ENCODE results near the gene NHERF1. TPM values are rescaled to one million over a fixed set of nuclear protein-coding genes. Genes with fewer than 3 reads are reported as not detected.
A peak's percentile ranks its signal among the peaks of the same experiment; 100 is the strongest.

NHERF1 gene
- total and polyA plus RNA-seq, 2 of the 13 experiments (the other 11 are each of a cell fraction or from before 2014, with no cell fraction given): 169 to 269 TPM

DNA sequence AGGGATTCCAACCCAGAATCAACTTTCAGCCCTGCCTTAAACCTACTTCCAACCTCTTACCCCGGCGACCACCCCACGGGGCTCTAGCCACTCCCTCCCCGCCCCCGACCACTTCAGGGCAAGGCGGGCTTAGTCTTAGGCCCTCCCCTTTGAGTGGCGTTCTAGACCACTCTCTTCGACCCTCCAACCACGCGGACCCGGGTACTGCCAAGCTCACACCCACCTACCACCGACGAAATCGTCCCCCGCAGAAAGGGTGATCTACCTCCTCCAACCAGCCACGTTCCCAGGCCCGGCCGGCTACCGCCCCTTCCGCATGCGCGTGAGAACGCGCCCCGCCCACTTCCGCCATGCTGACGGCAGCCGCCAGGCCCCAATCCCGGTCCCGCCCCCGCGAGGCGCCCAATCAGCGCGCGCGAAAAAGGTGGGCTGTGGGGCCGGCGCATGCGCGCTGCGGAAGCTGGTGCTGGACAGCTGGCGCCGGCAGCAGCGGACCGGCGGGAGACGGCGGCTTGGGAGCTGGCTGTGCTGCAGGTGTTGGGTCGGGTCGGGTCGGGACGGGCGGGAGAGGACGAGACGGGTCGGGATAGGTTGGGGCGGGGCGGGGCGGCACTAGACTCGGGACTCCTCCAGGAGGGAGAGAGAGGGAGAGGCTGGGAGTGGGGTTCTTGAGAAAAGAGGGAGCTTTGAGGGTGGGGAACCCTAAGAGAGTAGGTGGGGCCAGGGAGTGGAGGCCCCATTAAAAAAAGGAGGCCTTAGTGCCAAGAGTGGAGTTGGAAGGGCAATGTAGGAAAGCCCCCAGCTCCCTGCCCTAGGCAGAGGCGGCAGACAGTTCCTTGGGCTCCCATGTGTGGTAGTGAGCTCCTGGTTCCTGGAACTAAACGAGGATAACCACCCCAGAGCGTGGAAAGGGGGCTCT lies 27.9 kb downstream of the NHERF1 start, which contains the start of gene NAT9 (continued):
- TF ChIP-seq, protein P1, sequence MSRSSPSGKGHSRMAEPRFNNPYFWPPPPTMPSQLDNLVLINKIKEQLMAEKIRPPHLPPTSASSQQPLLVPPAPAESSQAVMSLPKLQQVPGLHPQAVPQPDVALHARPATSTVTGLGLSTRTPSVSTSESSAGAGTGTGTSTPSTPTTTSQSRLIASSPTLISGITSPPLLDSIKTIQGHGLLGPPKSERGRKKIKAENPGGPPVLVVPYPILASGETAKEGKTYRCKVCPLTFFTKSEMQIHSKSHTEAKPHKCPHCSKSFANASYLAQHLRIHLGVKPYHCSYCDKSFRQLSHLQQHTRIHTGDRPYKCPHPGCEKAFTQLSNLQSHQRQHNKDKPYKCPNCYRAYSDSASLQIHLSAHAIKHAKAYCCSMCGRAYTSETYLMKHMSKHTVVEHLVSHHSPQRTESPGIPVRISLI (CRISPR knock-in tag; IDR thresholded peaks at IDR 0.05; ENCODE audit: borderline replicate concordance): peak; percentile 19; the same call in 1 of the 2 replicates
- TF ChIP-seq CC2D1A (CRISPR knock-in tag; IDR thresholded peaks at IDR 0.05): no peak
- TF ChIP-seq, protein P2, sequence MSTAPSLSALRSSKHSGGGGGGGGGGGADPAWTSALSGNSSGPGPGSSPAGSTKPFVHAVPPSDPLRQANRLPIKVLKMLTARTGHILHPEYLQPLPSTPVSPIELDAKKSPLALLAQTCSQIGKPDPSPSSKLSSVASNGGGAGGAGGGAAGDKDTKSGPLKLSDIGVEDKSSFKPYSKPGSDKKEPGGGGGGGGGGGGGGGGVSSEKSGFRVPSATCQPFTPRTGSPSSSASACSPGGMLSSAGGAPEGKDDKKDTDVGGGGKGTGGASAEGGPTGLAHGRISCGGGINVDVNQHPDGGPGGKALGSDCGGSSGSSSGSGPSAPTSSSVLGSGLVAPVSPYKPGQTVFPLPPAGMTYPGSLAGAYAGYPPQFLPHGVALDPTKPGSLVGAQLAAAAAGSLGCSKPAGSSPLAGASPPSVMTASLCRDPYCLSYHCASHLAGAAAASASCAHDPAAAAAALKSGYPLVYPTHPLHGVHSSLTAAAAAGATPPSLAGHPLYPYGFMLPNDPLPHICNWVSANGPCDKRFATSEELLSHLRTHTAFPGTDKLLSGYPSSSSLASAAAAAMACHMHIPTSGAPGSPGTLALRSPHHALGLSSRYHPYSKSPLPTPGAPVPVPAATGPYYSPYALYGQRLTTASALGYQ (CRISPR knock-in tag; IDR thresholded peaks at IDR 0.05): no peak
- no peak for TF ChIP-seq GTF3A (CRISPR knock-in tag; conservative IDR thresholded peaks at IDR 0.05)
- TF ChIP-seq MIER2 (CRISPR knock-in tag; IDR thresholded peaks at IDR 0.05): peak; percentile 54; the same call in 1 of the 2 replicates
- TF ChIP-seq AGO2 (optimal IDR thresholded peaks at IDR 0.05; ENCODE audit: low read depth, low read length): peak; percentile 53
- TF ChIP-seq ISX (CRISPR knock-in tag; conservative IDR thresholded peaks at IDR 0.05): no peak
- TF ChIP-seq, protein P3, sequence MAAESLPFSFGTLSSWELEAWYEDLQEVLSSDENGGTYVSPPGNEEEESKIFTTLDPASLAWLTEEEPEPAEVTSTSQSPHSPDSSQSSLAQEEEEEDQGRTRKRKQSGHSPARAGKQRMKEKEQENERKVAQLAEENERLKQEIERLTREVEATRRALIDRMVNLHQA (CRISPR knock-in tag; IDR thresholded peaks at IDR 0.05): no peak; the same call in 1 of the 2 replicates
- TF ChIP-seq CEBPG (CRISPR knock-in tag; IDR thresholded peaks at IDR 0.05): peak; percentile 40; the same call in 1 of the 2 replicates
- TF ChIP-seq SP1 (IDR thresholded peaks at IDR 0.05): peak; percentile 94
- TF ChIP-seq SP1 (CRISPR knock-in tag; IDR thresholded peaks at IDR 0.05): peak; percentile 100
- TF ChIP-seq SMAD1 (CRISPR knock-in tag; IDR thresholded peaks at IDR 0.05; ENCODE audit: borderline replicate concordance, low read depth): 0 out of 2 replicates have a peak, but pooled peaks have one; percentile 10
- TF ChIP-seq PCBP1 (IDR thresholded peaks at IDR 0.05; ENCODE audit: borderline replicate concordance, low read depth, low read length): 0 out of 2 replicates have a peak, but pooled peaks have one; percentile 40
- TF ChIP-seq ZNF562 (CRISPR knock-in tag; IDR thresholded peaks at IDR 0.05; ENCODE audit: borderline replicate concordance): no peak
- TF ChIP-seq, protein P4, sequence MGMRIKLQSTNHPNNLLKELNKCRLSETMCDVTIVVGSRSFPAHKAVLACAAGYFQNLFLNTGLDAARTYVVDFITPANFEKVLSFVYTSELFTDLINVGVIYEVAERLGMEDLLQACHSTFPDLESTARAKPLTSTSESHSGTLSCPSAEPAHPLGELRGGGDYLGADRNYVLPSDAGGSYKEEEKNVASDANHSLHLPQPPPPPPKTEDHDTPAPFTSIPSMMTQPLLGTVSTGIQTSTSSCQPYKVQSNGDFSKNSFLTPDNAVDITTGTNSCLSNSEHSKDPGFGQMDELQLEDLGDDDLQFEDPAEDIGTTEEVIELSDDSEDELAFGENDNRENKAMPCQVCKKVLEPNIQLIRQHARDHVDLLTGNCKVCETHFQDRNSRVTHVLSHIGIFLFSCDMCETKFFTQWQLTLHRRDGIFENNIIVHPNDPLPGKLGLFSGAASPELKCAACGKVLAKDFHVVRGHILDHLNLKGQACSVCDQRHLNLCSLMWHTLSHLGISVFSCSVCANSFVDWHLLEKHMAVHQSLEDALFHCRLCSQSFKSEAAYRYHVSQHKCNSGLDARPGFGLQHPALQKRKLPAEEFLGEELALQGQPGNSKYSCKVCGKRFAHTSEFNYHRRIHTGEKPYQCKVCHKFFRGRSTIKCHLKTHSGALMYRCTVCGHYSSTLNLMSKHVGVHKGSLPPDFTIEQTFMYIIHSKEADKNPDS (CRISPR knock-in tag; IDR thresholded peaks at IDR 0.05): no peak
- TF ChIP-seq ZNF577 (CRISPR knock-in tag; IDR thresholded peaks at IDR 0.05; ENCODE audit: borderline replicate concordance, low read depth): no peak
- 0 out of 2 replicates have a peak, but pooled peaks have one; percentile 19 for TF ChIP-seq ZNF761 (CRISPR knock-in tag; conservative IDR thresholded peaks at IDR 0.05)
- TF ChIP-seq, protein P5, sequence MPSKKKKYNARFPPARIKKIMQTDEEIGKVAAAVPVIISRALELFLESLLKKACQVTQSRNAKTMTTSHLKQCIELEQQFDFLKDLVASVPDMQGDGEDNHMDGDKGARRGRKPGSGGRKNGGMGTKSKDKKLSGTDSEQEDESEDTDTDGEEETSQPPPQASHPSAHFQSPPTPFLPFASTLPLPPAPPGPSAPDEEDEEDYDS (CRISPR knock-in tag; IDR thresholded peaks at IDR 0.05): peak; percentile 86
- no peak for TF ChIP-seq ADNP (CRISPR knock-in tag; IDR thresholded peaks at IDR 0.05)
- no peak for TF ChIP-seq AKAP8 (CRISPR knock-in tag; IDR thresholded peaks at IDR 0.05)
- peak; percentile 70 for TF ChIP-seq ZNF776 (CRISPR knock-in tag; IDR thresholded peaks at IDR 0.05)
- TF ChIP-seq ZNF451 (CRISPR knock-in tag; IDR thresholded peaks at IDR 0.05): peak; percentile 58
- no peak for TF ChIP-seq ZNF17 (CRISPR knock-in tag; IDR thresholded peaks at IDR 0.05)
- TF ChIP-seq ZNF431 (CRISPR knock-in tag; IDR thresholded peaks at IDR 0.05; ENCODE audit: borderline replicate concordance, low read depth): peak; percentile 40; the same call in 1 of the 2 replicates
- no peak for TF ChIP-seq ZNF766 (CRISPR knock-in tag; IDR thresholded peaks at IDR 0.05; ENCODE audit: borderline replicate concordance)
